Measurements from ENCODE around the gene SLC2A10. TPM values are rescaled to one million over a fixed set of nuclear protein-coding genes. Genes with fewer than 3 reads are reported as not detected.
A peak's percentile ranks its signal among the peaks of the same experiment; 100 is the strongest.

Gene SLC2A10
- total RNA-seq, 8 experiments from 2014 or later = 2.7 to 11.8 (median 6.8) TPM

DNA sequence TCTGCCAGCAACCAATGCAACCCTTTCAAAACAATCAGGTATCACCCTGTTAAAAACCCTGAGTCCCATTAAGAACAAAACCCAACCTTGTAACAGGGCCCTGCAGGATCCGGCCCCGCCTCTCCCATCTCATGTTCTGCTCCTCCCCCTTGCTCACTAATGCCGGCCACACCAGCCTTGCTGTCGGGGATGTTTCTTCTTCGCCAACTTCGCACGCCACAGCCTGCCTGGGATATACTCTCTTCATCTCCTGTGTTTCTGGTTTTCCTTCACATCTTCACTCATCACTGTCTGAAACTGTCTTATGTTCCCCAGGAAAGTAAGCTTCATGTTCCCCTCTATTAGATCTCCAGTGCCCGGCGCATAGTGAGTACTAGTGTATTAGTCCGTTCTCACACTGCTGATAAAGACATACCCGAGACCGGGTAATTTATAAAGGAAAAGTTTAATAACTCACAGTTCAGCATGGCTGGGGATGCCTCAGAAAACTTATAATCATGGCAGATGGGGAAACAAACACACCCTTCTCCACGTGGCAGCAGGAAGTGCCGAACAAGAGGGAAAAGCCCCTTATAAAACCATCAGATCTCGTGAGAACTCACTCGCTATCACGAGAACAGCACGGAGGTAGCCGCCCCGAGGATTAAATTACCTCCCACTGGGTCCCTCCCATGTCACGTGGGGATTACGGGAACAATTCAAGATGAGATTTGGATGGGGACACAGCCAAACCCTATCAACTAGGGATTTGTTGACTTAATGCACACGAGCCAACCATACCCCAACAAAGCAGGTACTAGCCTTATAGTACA is 25.3 kb upstream of the SLC2A10 start:
- peak overlapping the region; percentile 67 to 79 for H3K27ac ChIP-seq
- 5 to 35% (median 20%) methylated on average over 3 to 17 of the region's 23 CpGs for WGBS, 10 experiments
- ATAC-seq (replicated peaks in 6 of 8) = peak; percentile 48 to 83 (median 70)
- H3K4me1 ChIP-seq (replicated peaks in 1 of 2) = peaks cover 38% of the 10 kb centered on the region in 2 donors
- H3K4me3 ChIP-seq = peak overlapping the region; percentile 22 to 51 (median 28)
- in situ Hi-C loops (cut with MboI; ENCODE audit: low pct_unique_long_range_greater_than_20kb in 2 of 9, low sequenced_read_pairs in 9 of 9, unreplicated experiment in 9 of 9) = loop anchor here in 3 of 9 experiments (25.0 kb wide), 3 partner anchors 122 to 547 kb away; partner anchors contain the start of genes OCSTAMP (in 1 of the 3) and ZNF334 (in 1 of the 3)

DNA sequence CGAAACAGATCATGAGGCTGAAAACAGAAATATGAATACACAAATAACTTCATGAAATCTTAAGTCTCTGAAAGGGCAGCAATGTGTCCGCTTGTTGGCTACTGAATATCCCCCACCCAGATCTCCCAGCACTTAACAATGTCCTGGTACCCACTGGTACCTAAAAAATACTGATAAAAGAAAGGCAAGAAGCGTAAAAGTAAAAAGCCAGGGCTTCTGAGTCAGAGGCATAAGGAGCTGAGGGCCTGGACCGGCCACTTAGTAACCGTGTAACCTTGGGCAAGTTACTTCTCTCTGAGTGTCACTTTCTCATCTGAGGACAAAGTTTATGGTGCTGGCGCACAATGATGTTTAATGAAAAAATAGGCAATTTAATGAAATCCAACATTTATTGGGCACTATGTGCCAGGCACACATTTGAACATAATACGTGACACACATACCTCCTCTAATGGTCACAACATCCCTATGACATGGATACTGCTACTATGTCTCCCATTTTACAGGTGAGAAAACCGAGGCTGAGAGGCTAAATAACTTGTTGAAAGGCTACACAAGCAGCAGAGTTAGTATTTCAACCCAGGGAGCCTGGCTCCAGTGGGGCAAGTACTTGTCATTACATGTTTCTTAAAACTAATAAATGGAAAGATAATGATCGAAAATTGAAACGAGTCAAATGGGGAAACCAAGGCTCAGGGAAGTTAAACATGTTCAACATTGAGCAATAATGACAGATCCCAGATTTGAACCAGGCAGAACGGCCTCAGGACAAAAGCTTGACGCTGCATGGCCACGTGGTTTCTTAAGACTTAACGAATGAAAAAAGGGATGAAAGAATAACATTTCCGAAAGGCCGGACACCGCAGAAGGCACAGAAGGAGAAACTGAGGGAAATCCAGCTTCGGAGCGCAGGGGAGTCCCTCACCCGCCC is 21.0 kb upstream of the SLC2A10 start:
- H3K4me3 ChIP-seq = peak overlapping the region; percentile 76 to 93 (median 87)
- in situ Hi-C loops (cut with MboI; ENCODE audit: low pct_unique_long_range_greater_than_20kb in 2 of 9, low sequenced_read_pairs in 9 of 9, unreplicated experiment in 9 of 9) = loop anchor here in 3 of 9 experiments (25.0 kb wide), 3 partner anchors 126 to 551 kb away; partner anchors contain the start of genes OCSTAMP (in 1 of the 3) and ZNF334 (in 1 of the 3)
- peaks cover 17 to 27% of the 10 kb centered on the region in 2 donors for H3K4me1 ChIP-seq (replicated peaks in 1 of 2)
- ATAC-seq (replicated peaks in 6 of 8) = peak in 1 of 8 experiments; percentile 1
- 0 to 50% (median 18%) methylated on average over 2 to 15 of the region's 20 CpGs for WGBS, 10 experiments
- H3K27ac ChIP-seq = peak overlapping the region; percentile 90

DNA sequence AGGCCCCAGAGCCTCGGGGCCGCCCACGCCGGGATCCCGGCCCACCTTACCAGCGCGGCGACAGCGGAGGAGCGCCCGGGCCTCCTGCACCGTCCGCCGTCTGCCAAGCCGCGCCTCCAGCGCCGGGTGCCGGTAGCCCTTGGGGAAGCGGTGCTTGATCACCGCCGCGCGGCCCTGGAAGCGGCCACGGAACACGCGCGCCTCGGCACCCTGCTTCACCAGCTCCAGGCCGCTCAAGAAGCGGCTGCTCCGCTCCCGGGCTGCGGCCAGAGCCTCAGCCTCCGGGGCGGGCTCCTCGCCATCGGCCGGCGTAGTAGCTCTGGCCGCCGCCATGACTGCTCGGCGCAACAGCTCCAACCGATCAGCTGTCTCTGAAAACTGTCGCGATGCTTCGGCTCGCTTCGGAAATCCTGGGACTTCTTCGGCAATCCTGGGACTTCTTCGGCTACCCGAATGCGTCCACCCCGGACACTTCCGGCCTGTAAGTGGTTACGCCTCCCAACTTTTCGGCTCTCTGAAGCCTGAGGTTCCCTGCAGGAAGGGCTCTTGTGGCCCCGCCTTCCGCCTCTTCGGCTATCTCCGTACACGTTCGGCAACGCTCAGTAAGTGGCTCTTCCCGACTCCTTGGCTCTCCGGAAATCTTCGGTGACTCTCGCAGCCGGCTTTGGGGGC is 20.2 kb upstream of the SLC2A10 start, which contains the start of gene TP53RK:
Gene TP53RK, minus strand, starts transcription at position 363 of the 672 bp plus-strand sequence. Its CDS starts 30 bp downstream, at position 333.
- Histone ChIP-seq H3K27ac (peak within 1 kb of the TSS; percentile 90), H3K4me1 (replicated peaks in 1 of 2) (peaks cover 12 to 26% of the 10 kb centered on the region in 2 donors), H3K4me3 (peak within 1 kb of the TSS; percentile 76 to 93 (median 87))
- ATAC-seq (replicated peaks in 6 of 8) = peak; percentile 92 to 97 (median 96)
- 0 to 2% (median 0%) methylated on average over 1 to 27 of the region's 71 CpGs; no CpG with 5 or more reads in 2 of the 10 experiments for WGBS, 10 experiments
- in situ Hi-C loops (cut with MboI; ENCODE audit: low pct_unique_long_range_greater_than_20kb in 2 of 9, low sequenced_read_pairs in 9 of 9, unreplicated experiment in 9 of 9) = loop anchor here in 3 of 9 experiments (25.0 kb wide), 3 partner anchors 127 to 552 kb away; partner anchors contain the start of genes OCSTAMP (in 1 of the 3) and ZNF334 (in 1 of the 3)

DNA sequence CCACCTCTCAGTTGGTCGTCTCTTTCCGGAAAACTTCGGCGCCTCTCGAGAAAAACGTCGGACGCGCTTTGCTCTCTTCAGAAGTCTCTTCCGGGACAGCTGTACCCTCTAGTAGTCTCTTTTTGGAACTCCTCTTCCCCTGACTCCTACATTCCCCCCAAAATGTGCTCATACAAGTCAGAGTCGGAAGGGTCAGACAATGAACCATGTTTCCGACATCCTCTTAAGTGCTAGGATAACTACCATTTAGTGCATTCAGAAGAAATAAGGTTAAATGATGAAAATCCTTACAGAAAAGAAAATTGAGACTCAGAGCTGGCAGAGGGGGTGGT is 19.7 kb upstream of the SLC2A10 start:
- WGBS, 10 experiments = 0 to 2% (median 0%) methylated on average over 3 to 10 of the region's 12 CpGs; no CpG with 5 or more reads in 6 of the 10 experiments
- in situ Hi-C loops (cut with MboI; ENCODE audit: low pct_unique_long_range_greater_than_20kb in 2 of 9, low sequenced_read_pairs in 9 of 9, unreplicated experiment in 9 of 9) = loop anchor here in 3 of 9 experiments (25.0 kb wide), 3 partner anchors 127 to 552 kb away; partner anchors contain the start of genes OCSTAMP (in 1 of the 3) and ZNF334 (in 1 of the 3)

DNA sequence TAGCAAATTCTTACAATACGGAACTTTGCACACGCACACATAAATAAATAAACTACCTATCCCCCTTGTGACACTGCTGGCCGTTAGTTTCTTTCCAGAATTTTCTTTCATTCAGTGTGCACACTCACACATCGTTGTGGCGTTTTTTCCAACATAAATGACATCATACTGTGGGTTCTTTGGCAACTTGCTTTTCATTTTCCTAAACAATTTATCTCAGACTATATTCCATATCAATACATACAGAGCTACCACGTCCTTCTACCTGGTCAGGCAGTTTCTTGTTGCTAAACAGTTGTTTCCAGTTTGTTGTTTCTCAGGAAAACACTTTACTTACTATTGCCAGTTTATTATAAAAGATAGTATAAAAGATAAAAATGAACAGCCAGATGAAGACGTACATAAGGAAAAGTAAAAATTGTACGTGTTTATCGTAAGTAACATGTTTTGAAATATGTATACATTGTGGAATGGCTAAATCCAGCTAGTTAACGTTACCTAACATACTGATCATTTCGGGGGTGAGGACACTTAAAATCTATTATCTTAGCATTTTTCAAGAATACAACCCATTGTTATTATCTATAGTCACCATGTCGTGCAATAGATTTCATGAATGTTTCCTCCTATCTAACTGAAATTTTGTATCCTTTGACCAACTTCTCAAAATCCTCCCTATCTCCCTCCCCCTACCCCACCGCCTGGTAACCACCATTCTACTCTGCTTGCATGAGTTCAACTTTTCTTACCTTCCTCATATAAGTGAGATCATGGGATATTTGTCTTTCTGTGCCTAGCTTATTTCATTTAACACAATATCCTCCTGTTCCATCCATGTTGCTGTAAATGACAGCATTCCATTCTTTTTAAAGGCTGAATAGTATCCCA is 19.0 kb upstream of the SLC2A10 start:
- Histone ChIP-seq H3K27ac (peak overlapping the region in 1 of 2 donors; percentile 11), H3K4me3 (peak overlapping the region in 4 of 5 donors; percentile 76 to 93 (median 86)), H3K4me1 (replicated peaks in 1 of 2) (peaks cover 24 to 33% of the 10 kb centered on the region in 2 donors)
- in situ Hi-C loops (cut with MboI; ENCODE audit: low pct_unique_long_range_greater_than_20kb in 2 of 9, low sequenced_read_pairs in 9 of 9, unreplicated experiment in 9 of 9) = loop anchor here in 3 of 9 experiments (25.0 kb wide), 3 partner anchors 128 to 553 kb away; partner anchors contain the start of genes OCSTAMP (in 1 of the 3) and ZNF334 (in 1 of the 3)
- no peak for ATAC-seq (replicated peaks in 6 of 8)
- WGBS, 10 experiments = 38 to 100% (median 88%) methylated on average over 2 to 13 of the region's 13 CpGs

More for the DNA sequence above, 19.7 kb upstream of the SLC2A10 start:
- H3K27ac ChIP-seq = peak overlapping the region in 1 of 2 donors; percentile 11
- ATAC-seq (replicated peaks in 6 of 8) = no peak
- H3K4me1 ChIP-seq (replicated peaks in 1 of 2) = peaks cover 17 to 26% of the 10 kb centered on the region in 2 donors
- H3K4me3 ChIP-seq = peak overlapping the region; percentile 76 to 93 (median 87)

DNA sequence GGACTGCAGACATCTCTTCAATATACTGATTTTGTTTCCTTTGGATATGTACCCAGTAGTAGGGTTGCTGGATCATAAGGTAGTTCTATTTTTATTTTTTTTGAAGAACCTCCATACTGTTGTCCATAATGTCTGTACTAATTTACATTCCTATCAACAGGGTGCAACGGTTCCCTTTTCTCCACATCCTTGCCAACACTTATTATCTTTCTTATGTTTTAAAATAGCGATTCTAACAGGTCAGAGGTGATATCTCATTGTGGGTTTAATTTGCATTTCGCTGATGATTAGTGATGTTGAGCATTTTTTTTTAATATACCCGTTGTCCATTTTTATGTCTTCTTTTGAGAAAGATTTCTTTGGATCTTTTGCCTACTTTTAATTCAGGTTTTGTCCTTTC is 18.3 kb upstream of the SLC2A10 start:
- H3K4me1 ChIP-seq (replicated peaks in 1 of 2) = peaks cover 32 to 37% of the 10 kb centered on the region in 2 donors
- 66 to 95% (median 81%) methylated on average over 1 to 4 of the region's 4 CpGs for WGBS, 10 experiments
- no peak overlapping the region for H3K27ac ChIP-seq
- H3K4me3 ChIP-seq = no peak overlapping the region
- no peak for ATAC-seq (replicated peaks in 6 of 8)
- in situ Hi-C loops (cut with MboI; ENCODE audit: low pct_unique_long_range_greater_than_20kb in 2 of 9, low sequenced_read_pairs in 9 of 9, unreplicated experiment in 9 of 9) = loop anchor here in 3 of 9 experiments (25.0 kb wide), 3 partner anchors 129 to 554 kb away; partner anchors contain the start of genes OCSTAMP (in 1 of the 3) and ZNF334 (in 1 of the 3)

DNA sequence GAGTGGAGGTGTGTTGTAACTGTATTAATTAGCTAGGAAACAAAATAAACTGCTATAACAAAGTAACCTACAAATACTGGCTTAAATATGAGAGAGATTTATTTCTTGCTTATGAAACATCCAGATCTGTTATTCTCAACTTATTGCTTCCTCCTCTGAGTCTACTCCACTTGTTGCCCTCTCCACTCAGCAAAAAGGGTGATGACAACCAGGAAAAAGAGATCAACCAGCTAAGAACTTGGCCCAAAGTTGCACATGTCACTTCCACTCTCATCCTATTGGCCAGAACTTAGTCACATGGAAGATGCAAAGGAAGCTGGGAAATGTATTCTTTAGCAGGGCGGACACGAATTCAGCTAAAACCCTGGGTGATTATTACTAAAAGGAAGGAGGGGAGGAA is 15.0 kb upstream of the SLC2A10 start:
- Histone ChIP-seq H3K4me3 (no peak overlapping the region), H3K27ac (peak overlapping the region in 1 of 2 donors; percentile 89), H3K4me1 (replicated peaks in 1 of 2) (peaks cover 35 to 37% of the 10 kb centered on the region in 2 donors)
- in situ Hi-C loops (cut with MboI; ENCODE audit: low pct_unique_long_range_greater_than_20kb in 2 of 9, low sequenced_read_pairs in 9 of 9, unreplicated experiment in 9 of 9) = loop anchor here in 3 of 9 experiments (25.0 kb wide), 3 partner anchors 132 to 557 kb away; partner anchors contain the start of genes OCSTAMP (in 1 of the 3) and ZNF334 (in 1 of the 3)
- 28 to 90% (median 70%) methylated on average over 2 of the region's 2 CpGs; no CpG with 5 or more reads in 4 of the 10 experiments for WGBS, 10 experiments
- no peak for ATAC-seq (replicated peaks in 6 of 8)

DNA sequence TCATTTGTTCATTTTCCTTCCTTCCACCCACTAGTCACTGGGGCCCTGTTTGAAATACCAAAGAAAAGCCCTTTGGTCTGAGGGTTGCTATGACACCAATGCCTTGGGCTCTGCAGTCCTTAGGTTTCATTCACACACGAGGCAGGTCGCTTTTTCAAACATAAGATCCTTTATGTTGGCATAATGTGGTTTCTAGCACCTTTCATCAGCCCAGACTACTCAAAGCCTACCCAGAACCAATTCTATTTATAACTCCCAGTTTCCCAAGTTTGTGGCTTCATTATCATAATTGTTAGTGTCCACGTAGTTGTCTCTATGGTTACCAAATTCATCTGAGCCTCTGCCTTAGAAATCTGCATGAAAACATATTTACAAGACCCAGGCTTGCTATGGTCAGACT is 13.6 kb upstream of the SLC2A10 start:
- H3K4me3 ChIP-seq = no peak overlapping the region
- 0 to 11% (median 0%) methylated on average over 1 to 3 of the region's 3 CpGs; no CpG with 5 or more reads in 1 of the 10 experiments for WGBS, 10 experiments
- ATAC-seq (replicated peaks in 6 of 8) = peak; percentile 73 to 94 (median 85)
- peak overlapping the region; percentile 76 to 89 for H3K27ac ChIP-seq
- peaks cover 32 to 37% of the 10 kb centered on the region in 2 donors for H3K4me1 ChIP-seq (replicated peaks in 1 of 2)
- in situ Hi-C loops (cut with MboI; ENCODE audit: low pct_unique_long_range_greater_than_20kb in 2 of 9, low sequenced_read_pairs in 9 of 9, unreplicated experiment in 9 of 9) = loop anchor here in 3 of 9 experiments (25.0 kb wide), 3 partner anchors 134 to 559 kb away; partner anchors contain the start of genes OCSTAMP (in 1 of the 3) and ZNF334 (in 1 of the 3)

DNA sequence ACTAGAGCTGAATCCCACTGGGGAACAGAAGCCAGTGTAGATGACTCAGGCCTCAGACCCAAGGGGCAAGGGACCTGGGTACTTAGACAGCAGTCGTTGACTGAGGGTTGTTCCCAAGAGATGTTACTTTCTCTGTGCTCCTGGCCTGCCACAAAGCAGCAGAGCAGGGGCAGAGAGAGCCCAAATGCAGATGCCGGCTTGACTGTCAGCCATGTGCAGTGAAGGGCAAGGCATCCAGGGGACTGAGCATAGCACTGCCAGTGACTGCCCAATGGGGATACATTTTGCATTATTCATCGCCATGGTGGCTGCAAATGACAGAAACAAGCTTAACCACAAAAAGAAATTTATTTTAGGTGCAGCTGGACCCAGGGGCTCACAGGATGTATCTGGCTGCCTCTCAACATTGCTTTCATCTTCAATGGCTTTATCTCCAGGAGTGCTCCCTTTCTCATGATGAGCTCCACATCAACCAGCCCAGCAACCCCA is 12.6 kb upstream of the SLC2A10 start:
- Histone ChIP-seq H3K27ac (peak overlapping the region; percentile 69 to 83), H3K4me3 (no peak overlapping the region), H3K4me1 (replicated peaks in 1 of 2) (peaks cover 32 to 37% of the 10 kb centered on the region in 2 donors)
- WGBS, 10 experiments = 63 to 90% (median 83%) methylated on average over 1 to 2 of the region's 3 CpGs; no CpG with 5 or more reads in 5 of the 10 experiments
- ATAC-seq (replicated peaks in 6 of 8) = peak in 7 of 8 experiments; percentile 4 to 38 (median 12)
- in situ Hi-C loops (cut with MboI; ENCODE audit: low pct_unique_long_range_greater_than_20kb in 2 of 9, low sequenced_read_pairs in 9 of 9, unreplicated experiment in 9 of 9) = loop anchor here in 3 of 9 experiments (25.0 kb wide), 3 partner anchors 135 to 560 kb away; partner anchors contain the start of genes OCSTAMP (in 1 of the 3) and ZNF334 (in 1 of the 3)

DNA sequence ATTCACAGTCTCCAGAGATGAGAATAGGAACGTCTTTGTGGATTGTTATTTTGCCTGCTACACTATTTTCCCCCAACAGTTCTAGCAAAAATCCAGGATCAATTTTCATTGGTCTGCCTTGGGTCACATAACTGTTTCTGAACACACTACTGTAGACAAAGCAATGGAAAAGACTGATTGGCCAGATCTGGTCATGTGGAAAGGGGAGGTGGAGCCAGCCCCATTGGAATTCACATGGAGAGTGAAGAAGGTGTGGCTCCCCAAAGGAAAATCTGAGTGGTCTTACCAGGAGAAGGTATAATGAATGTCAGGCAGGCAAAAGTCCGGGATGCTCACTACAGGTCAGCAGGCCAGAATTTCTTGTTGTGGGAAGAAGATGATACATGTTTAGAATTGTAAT is 10.7 kb upstream of the SLC2A10 start:
- Histone ChIP-seq H3K4me1 (replicated peaks in 1 of 2) (peaks cover 32 to 37% of the 10 kb centered on the region in 2 donors), H3K27ac (no peak overlapping the region), H3K4me3 (no peak overlapping the region)
- no peak for ATAC-seq (replicated peaks in 6 of 8)
- in situ Hi-C loops (cut with MboI; ENCODE audit: low pct_unique_long_range_greater_than_20kb in 2 of 9, low sequenced_read_pairs in 9 of 9, unreplicated experiment in 9 of 9) = loop anchor here in 3 of 9 experiments (25.0 kb wide), 3 partner anchors 136 to 561 kb away; partner anchors contain the start of genes OCSTAMP (in 1 of the 3) and ZNF334 (in 1 of the 3)
- 33 to 100% (median 88%) methylated on average over 1 to 2 of the region's 2 CpGs; no CpG with 5 or more reads in 1 of the 10 experiments for WGBS, 10 experiments
